GM10847 (cell line): ENCODE results near the gene PLD4.

Source experiments
- POLR2A ChIP-seq: IDR thresholded peaks from 2 replicates; pipeline ENCODE4 v1.6.1; 2011; ENCODE audit not compliant: insufficient read length; ENCODE audit errors: extremely low read depth

Gene PLD4

DNA sequence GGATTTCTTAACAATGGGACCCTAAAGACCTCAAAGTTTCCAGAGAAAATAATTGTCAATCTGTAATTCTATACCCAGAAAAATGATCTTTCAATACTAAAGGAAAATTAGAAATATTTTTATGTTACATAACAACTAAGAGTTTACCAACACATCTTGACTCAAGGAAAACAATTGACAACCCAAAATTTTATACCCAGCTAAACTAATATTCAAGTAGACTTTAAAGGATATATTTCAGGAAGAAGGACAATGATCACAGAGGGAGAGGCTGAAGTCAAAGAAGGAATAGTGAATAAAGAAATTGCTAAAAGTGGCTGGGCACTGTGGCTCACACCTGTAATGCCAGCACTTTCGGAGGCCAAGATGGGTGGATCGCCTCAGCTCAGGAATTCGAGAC, 12.6 kb upstream of the PLD4 start:
- no peak for TF ChIP-seq POLR2A

DNA sequence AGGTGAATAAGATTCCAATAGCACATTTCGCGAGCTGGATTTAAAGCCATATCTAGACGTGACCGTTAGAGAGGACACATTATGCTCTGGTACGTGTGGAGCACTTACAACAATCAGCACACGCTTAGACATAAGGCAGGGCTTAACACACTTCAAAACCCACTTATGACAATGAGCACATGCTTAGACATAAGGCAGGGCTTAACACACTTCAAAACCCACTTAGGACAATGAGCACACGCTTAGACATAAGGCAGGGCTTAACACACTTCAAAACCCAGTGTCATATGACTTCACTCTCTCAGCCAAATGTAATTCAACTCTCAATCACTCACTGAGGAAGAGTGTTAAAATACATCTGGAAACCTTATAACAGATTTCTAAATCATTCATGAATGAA, 11.2 kb upstream of the PLD4 start:
- TF ChIP-seq POLR2A, result no peak

DNA sequence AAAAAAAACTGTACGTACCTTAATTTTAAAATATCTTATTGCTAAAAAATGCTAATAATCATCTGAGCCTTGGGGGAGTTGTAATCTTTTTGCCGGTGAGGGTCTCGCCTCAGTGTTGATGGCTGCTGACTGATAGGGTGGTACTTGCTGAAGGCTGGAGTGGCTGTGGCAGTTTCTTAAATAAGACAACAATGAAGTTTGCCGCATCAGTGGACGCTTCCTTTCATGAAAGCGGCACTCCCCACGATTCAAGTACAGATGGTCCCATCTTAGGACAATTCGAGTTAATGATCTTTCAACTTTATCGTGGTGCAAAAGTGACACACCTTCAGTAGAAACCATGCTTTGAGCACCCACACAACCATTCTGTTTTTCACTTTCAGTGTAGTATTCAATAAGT, 7.6 kb upstream of the PLD4 start:
- TF ChIP-seq POLR2A, result no peak

DNA sequence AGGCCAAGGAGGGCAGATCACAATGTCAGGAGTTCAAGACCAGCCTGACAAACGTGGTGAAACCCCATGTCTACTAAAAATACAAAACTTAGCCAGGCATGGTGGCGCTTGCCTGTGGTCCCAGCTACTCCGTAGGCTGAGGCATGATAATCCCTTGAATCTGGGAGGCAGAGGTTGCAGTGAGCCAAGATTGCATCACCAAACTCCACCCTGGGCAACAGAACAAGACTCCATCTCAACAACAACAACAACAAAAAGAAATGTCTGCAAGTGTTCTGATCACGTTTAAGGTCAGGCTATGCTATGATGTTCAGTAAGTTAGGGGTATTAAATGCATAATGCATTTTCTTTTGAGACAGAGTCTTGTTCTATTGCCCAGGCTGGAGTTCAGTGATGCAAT, 6.7 kb upstream of the PLD4 start:
- no peak for TF ChIP-seq POLR2A

DNA sequence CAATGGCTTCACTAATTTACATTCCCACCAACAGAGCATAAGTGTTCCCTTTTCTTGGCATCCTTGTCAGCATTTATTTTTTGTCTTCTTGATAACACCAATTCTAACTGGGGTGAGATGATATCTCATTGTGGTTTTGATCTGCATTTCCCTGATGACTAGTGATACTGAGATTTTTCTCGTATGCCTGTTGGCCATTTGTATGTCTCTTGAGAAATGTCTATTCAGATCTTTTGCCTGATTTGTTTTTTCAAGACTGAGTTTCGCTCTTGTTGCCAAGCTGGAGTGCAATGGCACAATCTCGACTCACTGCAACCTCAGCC, 4.7 kb upstream of the PLD4 start:
- no peak for TF ChIP-seq POLR2A

DNA sequence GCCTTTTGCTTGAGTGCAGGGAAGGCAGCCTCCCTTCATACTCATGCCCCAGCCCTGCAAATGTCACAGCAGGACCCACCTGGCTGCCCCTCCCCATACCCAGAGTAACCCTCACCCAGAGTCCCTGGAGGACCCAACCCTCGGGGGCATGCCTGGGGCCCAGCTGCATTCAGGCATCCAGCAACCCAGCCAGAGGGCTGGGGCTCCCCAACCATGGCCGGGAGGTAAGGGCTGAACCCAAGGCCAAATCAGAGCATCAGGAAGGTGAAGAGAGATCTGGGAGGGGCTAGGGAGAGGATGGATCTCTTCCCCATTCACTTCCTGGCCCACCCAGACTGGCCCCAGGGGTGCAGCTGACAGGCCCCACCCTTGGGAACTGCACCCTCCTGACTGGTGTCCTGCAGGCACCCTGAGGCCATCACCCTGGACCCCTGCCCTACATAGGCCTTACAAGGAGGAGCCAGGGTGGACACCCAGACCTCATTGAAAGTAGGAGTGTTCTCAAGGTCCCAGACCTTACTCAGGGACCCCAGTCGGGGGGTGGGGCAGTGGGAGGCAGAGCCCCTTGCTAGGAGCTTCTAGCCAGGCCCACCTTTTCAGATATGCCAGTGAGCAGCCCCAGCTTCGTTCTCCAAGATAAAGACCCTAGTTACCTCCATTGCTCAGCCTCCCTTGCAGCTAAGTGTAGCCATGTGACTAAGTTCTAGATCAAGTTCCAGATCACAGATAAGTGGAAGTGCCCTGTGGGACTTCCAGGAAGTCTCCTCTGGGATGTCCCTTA, 849 bp upstream of the PLD4 start:
- no peak for TF ChIP-seq POLR2A

DNA sequence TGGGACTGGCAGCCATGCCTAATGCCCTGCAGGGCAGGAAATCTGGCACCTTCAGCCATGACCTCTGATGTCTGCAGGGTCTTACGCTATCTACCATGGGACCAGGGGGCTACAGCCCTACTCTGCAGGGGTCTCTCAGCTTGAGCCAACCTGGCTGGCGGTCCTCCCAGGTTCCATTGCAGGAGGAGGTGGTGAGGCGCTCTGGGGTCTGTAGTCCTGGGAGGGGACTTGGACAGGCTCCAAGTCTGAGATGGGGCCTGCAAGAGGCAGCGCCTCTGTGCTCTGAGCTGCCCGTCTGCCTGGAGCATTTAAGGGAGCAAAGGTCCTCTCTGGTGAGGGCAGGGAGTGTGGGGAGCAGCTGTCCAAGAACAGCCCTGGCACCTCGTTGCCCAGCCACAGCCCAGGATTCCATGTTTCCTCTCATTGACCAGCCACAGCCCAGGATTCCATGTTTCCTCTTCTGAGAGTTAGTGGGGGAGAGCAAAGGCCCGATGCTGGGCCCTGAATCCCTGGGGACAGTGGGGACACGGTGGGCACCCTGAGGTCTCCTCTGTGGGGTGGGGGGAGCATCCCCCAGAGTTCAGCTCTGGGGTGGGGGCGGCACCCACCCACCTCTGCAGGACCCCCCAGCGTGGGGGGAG, 655 bp downstream of the PLD4 start:
- no peak for TF ChIP-seq POLR2A

DNA sequence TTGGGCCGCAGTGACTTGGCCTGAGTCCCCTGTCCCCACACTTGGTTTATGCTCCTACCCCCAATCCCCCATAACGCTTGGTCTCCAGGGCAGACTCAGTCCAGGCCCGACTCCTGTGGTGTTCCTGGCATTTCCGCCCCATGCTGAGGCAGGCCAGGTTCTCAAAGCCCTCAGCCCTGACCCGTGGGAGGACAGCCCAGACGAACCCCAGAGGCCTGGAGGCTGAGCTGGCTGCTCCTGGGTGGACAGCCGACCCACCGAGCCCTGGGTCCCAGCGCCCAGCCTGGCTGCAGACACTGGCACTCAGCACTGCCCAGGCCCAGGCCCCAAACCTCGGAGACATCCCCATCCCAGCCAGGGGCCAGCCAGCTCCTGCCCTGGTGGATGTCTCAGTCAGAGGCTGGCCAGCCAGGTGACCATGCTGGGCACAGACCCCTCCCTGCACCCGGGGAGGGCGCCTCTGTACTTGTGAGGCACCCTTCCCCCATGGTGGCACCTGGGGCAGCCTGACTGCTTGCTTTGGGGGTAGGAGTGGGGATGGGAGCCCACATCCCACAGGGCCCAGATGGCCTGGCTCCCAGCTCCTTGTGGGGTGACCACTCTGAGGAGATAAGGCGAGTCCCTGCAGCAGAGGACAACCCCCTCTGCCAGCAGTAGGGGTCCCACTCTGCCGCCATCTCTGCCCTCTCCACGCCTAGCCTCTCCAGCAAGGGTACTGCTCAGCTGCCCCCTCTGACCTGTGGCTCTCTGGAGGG, 1.4 kb downstream of the PLD4 start:
- no peak for TF ChIP-seq POLR2A

DNA sequence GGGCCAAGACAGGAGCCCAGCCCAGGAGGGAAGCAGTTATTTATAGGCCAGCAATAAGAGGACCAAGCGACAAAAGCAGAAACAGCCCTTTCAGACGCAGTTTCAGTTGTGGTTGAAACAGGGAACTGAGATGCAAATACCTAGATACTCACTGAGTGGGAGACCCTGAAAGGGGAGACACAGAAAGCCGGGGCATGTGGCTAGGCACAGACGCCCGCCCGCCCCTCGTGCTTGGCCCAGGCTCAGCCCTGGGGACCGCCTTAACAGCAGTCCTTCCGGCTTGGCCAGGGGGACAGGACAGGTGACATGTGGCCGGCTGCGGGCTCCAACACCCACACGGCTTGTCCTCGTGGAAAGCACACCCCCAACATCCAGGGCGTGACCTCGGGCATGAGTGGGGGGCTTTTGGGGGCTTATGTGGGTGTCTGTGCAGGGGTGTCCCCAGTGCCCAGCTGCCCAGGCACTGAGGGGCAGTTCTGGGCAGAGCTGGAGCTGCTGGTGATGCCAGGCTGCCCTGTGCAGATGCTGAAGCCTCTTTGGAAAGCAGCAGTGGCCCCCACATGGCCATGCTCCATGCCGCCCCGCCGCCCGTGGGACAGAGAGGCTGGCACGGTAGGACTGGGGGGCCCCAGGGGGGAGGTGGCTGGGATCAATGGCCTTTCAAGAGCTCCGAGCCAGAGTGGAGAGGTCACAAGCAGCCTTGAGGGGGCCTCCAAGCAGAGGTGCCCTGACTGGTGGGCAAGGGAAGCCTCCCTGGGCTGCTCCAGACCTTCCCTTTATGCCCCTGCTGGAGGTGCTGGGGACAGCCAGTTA, 2.1 kb downstream of the PLD4 start:
- TF ChIP-seq POLR2A, result no peak

DNA sequence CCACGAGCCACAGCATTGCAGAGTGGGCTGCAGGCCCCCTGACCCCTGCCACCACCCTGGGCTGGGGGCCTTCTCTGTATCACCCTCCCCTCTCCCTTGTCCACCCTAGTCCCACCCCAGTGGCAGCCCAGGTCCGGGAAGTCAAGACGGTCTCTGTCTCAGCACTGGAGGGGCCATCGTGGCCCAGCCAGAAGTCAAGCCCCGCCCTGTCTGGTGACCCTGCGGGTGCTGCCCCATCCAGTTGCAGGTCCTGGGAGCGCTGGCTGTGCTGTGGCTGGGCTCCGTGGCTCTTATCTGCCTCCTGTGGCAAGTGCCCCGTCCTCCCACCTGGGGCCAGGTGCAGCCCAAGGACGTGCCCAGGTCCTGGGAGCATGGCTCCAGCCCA, 2.7 kb downstream of the PLD4 start:
- TF ChIP-seq POLR2A, result no peak

DNA sequence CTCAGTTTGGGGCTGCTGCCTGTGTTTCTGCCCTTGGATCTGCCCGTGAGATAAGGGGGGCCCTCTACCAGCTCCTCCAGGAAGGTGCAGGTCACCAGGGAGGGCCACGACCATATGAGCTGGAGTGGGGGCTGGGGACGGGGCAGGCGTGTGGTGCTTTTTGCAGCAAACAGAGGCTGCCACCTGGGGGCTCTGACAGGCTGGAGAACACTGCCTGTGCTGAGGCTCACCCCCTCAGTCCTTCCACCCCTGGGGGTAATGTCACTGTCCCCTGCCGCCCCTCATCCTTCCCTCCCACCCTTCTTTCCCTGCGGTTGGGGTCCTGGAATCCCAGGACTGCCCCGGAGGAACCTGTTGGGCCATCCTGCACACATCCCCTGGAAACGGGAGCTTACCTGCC, 3.2 kb downstream of the PLD4 start:
- TF ChIP-seq POLR2A, result no peak

DNA sequence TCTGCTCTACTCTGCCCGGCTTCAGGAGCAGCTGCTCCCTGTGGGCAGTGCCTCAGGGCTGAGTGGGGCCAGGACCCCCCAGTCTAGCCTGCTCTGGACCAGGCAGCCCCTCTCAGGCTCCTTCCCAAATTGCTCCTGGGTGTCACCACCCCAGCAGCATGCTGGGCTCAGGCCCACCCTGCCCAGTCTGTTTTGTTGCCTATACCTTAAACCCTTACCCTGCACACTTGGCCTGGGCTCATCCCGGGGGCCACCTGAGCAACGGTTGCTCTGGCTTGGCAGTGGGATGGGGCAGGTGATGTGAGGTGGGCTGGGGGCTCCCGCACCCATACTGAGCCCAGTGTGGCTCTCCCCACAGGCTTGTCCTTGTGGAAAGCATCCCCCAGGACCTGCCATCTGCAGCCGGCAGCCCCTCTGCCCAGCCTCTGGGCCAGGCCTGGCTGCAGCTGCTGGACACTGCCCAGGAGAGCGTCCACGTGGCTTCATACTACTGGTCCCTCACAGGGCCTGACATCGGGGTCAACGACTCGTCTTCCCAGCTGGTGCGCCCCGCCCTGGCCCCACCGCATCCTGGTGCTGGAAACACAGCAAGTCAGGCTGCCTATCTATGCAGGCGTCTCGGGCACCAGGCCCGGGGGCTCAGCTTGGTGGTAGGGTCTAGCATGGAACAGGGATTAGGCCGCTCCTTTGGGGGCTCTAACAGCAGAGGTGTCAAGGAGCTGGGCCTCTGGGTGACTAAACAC, 3.9 kb downstream of the PLD4 start:
- no peak for TF ChIP-seq POLR2A

DNA sequence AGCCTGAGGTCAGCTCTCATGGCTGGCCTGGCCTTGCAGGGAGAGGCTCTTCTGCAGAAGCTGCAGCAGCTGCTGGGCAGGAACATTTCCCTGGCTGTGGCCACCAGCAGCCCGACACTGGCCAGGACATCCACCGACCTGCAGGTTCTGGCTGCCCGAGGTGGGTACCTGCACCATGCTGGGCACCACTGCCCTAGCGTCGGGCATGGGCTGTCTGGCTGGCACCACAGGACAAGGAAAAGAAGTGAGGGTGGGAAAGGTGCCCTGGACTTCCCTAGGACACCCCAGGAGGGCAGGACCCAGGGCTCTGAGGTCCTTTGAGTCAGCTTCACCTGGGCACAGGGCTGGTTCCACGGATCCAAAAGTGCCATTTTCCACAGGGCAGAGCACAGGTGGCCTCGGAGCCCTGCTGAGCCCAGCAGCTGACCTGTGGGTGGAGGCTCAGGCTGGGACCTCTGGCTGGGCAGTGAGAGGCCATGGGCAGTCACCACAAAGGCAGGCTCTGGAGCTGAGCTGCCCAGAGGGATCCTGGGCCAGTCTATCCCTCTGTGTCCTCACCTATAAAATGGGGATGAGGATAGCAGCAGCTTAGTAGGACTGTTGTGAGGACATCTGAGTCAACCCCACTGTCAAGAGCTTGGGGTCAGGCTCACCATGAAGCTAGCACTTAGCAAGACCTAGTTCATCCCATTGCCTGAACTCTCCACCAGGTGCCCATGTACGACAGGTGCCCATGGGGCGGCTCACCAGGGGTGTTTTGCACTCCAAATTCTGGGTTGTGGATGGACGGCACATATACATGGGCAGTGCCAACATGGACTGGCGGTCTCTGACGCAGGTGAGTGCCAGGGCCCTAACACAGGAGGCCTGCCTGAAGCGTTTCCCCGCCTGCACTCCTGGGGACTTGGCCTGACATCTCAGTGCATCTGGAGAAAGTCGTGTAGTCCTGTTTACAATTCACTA, 4.9 kb downstream of the PLD4 start:
- TF ChIP-seq POLR2A, result no peak

DNA sequence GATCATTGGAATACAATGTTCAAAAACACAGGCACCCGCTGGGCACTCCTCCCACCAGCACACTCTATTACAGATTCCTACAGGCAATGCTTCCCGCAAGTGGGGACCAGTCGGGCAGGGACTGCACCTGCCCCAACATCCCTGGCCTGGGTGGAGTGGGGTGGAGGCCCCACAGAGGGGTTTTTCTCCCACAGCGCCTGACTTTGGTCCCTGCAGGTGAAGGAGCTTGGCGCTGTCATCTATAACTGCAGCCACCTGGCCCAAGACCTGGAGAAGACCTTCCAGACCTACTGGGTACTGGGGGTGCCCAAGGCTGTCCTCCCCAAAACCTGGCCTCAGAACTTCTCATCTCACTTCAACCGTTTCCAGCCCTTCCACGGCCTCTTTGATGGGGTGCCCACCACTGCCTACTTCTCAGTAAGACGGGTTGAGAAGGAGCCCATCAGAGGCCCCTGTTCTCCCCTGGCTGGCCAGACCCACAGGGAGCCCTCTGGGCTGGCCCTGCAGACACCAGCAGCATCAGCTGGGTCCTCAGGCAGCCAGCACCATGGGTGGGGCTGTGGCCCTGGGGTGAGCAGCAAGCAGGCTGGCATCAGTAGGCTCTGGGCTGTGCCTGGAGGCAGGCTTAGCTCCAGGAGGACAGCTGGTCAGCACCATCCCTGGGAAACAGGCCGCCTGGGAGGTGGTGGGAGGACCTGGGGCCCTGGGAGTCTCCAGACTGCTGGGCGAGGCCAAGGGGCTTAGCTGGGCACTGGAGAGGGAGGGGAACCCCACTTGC, 6.0 kb downstream of the PLD4 start:
- no peak for TF ChIP-seq POLR2A
